Epithelial cell of proximal tubule (primary cell): ENCODE results near the gene NSFL1C. TPM values are rescaled to one million over a fixed set of nuclear protein-coding genes. Genes with fewer than 3 reads are reported as not detected.

Experiments used
- DNase-seq: peaks from one replicate; pipeline ENCODE4 v3.0.0-alpha.2; 2011; ENCODE audit warnings: low read depth
- H3K4me3 ChIP-seq: 2 replicates; pipeline ENCODE4 v1.5.1; 2011; ENCODE audit warnings: low read depth, mild to moderate bottlenecking, low read length
- CTCF ChIP-seq: conservative IDR thresholded peaks from 2 replicates; pipeline ENCODE4 v1.5.1; 2012; ENCODE audit warnings: low read depth, mild to moderate bottlenecking, low read length
- total RNA-seq: library from RNA; depleted of rRNA; stranded (reverse); fragments of >200 nt; gene quantifications from 2 replicates; pipeline ENCODE4 v1.2.3, GENCODE V29; 2015

The NSFL1C gene
- total RNA-seq, 1 donor from 2014 or later, result 61.6 TPM

- DNase-seq, result no peak
- H3K4me3 ChIP-seq, result peak overlapping the region; percentile 95
- TF ChIP-seq CTCF, result no peak
These were observed 74.3 kb downstream of the NSFL1C start for GRCh38 chr20:1392443-1392692.

Other genes with a start within 250 kb of the NSFL1C start
- gene RAD21L1, start 240.8 kb downstream of the NSFL1C start, total RNA-seq, result 0.06 and 1.2 TPM in 2 replicates
- gene SNPH, start 200.6 kb downstream of the NSFL1C start, total RNA-seq, result 4.6 and 7.2 TPM in 2 replicates
- gene SDCBP2, start 137.7 kb downstream of the NSFL1C start, total RNA-seq, result 2.8 and 5.1 TPM in 2 replicates
- gene FKBP1A, start 73.8 kb downstream of the NSFL1C start, total RNA-seq, result 129 and 188 TPM in 2 replicates
- gene SIRPB2, start 24.6 kb upstream of the NSFL1C start, total RNA-seq, result 0.29 TPM in 1 of 2 replicates, not detected in the other
- gene SIRPD, start 90.9 kb upstream of the NSFL1C start, total RNA-seq, result 0.51 TPM in 1 of 2 replicates, not detected in the other
- gene SIRPB1, start 153.2 kb upstream of the NSFL1C start, total RNA-seq, result 0.46 and 8.0 TPM in 2 replicates
- gene SIRPG, start 190.9 kb upstream of the NSFL1C start, total RNA-seq, result not detected in 2 replicates